OCI-LY7 (cell line): ENCODE data around the gene PAX2. TPM values are rescaled to one million over a fixed set of nuclear protein-coding genes. Genes with fewer than 3 reads are reported as not detected.

Experiments
- BruUV-seq: library from RNA; stranded (reverse); fragments of 400-500 nt; replicated peaks from 2 replicates; lab custom pipeline; 2021; lab: Mats Ljungman, UMichigan
- CTCF ChIA-PET: fragments of 300-600 bp; sonication (Branson Sonifier 250); formaldehyde crosslinking; loops from one replicate; lab custom pipeline; 2022; ENCODE audit warnings: antibody characterized with exemption; ENCODE audit not compliant: unreplicated experiment; lab: Charles Lee
- POLR2A ChIA-PET: fragments of 300-600 bp; sonication (Branson Sonifier 250); formaldehyde crosslinking; loops from one replicate; lab custom pipeline; 2022; ENCODE audit warnings: antibody characterized with exemption; lab: Charles Lee
- DNase-seq: peaks from one replicate; pipeline ENCODE4 v3.0.0-alpha.2; 2015; ENCODE audit warnings: low spot score
- H2AFZ ChIP-seq: fragments of 200-600 bp; sonication (generic), shearing (Covaris generic); 2 replicates; pipeline ENCODE4 v1.6.1; 2014; ENCODE audit warnings: mild to moderate bottlenecking, antibody characterized with exemption, low read length, moderate library complexity
- H3K27ac ChIP-seq: fragments of 200-600 bp; sonication (generic); 2 replicates; pipeline ENCODE4 v1.5.1; 2014; ENCODE audit warnings: mixed run types, low read depth, mild to moderate bottlenecking, moderate library complexity, low read length, inconsistent platforms; ENCODE audit not compliant: poor library complexity, severe bottlenecking
- H3K36me3 ChIP-seq: fragments of 200-600 bp; sonication (generic); 2 replicates; pipeline ENCODE4 v1.6.1; 2014; ENCODE audit warnings: mild to moderate bottlenecking, antibody characterized with exemption, low read length, moderate library complexity, mixed read lengths; ENCODE audit not compliant: insufficient read depth
- H3K4me1 ChIP-seq: fragments of 200-600 bp; sonication (generic); 2 replicates; pipeline ENCODE4 v1.5.1; 2014; ENCODE audit warnings: mild to moderate bottlenecking, low read length; ENCODE audit not compliant: insufficient read depth, poor library complexity, severe bottlenecking
- H3K4me2 ChIP-seq: fragments of 200-600 bp; sonication (generic); 2 replicates; pipeline ENCODE4 v1.6.1; 2014; ENCODE audit warnings: mild to moderate bottlenecking, low read length
- H3K4me3 ChIP-seq: fragments of 200-600 bp; sonication (generic); 2 replicates; pipeline ENCODE4 v1.5.1; 2014; ENCODE audit warnings: mild to moderate bottlenecking, low read depth, low read length; ENCODE audit not compliant: poor library complexity, severe bottlenecking
- H3K79me2 ChIP-seq: fragments of 200-600 bp; sonication (generic); 2 replicates; pipeline ENCODE4 v1.6.1; 2016; ENCODE audit warnings: low read depth, mild to moderate bottlenecking, low read length, moderate library complexity, mixed read lengths; ENCODE audit not compliant: insufficient read depth
- H3K9me2 ChIP-seq: fragments of 200-600 bp; sonication (generic); 2 replicates; pipeline ENCODE4 v1.6.1; 2016; ENCODE audit warnings: mild to moderate bottlenecking, low read length, mixed read lengths; ENCODE audit not compliant: insufficient read depth
- H3K9me3 ChIP-seq: fragments of 200-600 bp; sonication (generic); 2 replicates; pipeline ENCODE4 v1.6.1; 2014; ENCODE audit warnings: mild to moderate bottlenecking, mixed run types, low read length, mixed read lengths
- H4K20me1 ChIP-seq: fragments of 200-600 bp; sonication (generic); 2 replicates; pipeline ENCODE4 v1.6.1; 2014; ENCODE audit warnings: mild to moderate bottlenecking, antibody characterized with exemption, low read length, moderate library complexity, mixed read lengths; ENCODE audit not compliant: insufficient read depth
- EZH2phosphoT487 ChIP-seq: fragments of 200-600 bp; sonication (generic); IDR thresholded peaks from 2 replicates; pipeline ENCODE4 v1.6.1; 2018; ENCODE audit warnings: low read depth, borderline replicate concordance, mild to moderate bottlenecking, mixed run types, antibody characterized with exemption, low read length, moderate library complexity, mixed read lengths
- intact Hi-C: fragments of 100-400 bp; cut with micrococcal nuclease; formaldehyde crosslinking; loops from one replicate; pipeline ENCODE4 v1.10.0; 2022; ENCODE audit not compliant: unreplicated experiment
- total RNA-seq, 2 experiments: library from RNA; depleted of rRNA in 1 of 2; stranded (reverse); fragments of >200 nt in 1 of 2; shearing (Covaris generic) in 1 of 2; gene quantifications; 2 replicates each; pipeline ENCODE4 v1.2.3, GENCODE V29; 2014 to 2022
- TF ChIP-seq, protein P1 (sequence below): fragments of 200-600 bp; sonication (generic); conservative IDR thresholded peaks from 2 replicates; pipeline ENCODE4 v1.5.1; 2014; ENCODE audit warnings: mild to moderate bottlenecking, antibody characterized with exemption, low read length, moderate library complexity, mixed read lengths

PAX2 gene
- total RNA-seq, 2 experiments from 2014 or later: not detected

DNA sequence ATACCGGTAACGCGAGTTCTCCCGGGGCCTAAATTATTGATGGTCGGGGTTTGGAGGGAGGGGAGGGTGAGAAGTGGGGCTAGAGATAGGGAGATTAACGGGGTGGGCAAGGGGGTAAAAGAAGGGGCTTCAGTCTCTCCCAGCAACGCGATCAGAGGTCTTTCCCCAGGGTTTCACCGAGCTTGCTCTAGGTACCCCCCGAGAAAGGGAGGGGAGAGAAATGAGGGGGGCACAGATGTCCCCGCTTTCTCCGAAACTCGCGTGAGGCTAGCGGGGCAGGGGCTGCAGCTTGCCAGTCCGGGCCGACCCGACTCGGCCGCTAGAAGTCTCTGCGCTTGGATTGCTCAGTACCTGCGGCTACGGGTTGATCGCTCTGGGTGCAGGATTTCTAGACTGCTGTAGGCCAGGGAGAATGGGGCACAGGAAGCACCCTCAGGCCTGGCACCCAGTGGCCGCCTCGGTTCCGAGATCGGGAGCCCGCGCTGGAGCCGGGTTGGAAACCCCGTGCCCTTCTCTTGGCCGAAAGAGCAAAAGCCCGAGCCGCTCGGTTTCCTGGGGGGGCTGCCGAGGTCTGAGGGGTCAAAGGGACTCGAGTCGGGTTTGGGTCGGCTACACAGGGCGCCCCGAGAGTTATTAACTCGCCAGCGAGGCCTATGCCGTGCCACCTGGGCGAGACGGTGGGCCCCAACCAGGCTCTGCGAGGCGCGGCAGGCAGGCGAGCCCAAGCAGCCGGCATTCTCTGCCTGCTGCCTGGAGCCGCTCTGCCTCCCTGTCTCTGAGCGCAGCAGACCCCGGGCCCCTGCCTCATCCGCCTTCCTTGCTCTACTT is 3.1 kb downstream of the PAX2 start:
- Histone ChIP-seq H4K20me1 (0 out of 2 replicates have a peak, but pooled peaks cover under 1% of the 10 kb centered on the region), H2AFZ (no peak overlapping the region), H3K9me2 (no peaks in the 10 kb centered on the region), H3K27ac (no peak overlapping the region), H3K4me3 (no peak overlapping the region), H3K79me2 (no peaks in the 10 kb centered on the region), H3K36me3 (no peaks in the 10 kb centered on the region), H3K4me1 (no peaks in the 10 kb centered on the region), H3K9me3 (no peaks in the 10 kb centered on the region), H3K4me2 (no peak overlapping the region)
- BruUV-seq: no TSS peak
- CTCF ChIA-PET: no interaction called here
- no peak for TF ChIP-seq EZH2phosphoT487
- TF ChIP-seq, protein P1, sequence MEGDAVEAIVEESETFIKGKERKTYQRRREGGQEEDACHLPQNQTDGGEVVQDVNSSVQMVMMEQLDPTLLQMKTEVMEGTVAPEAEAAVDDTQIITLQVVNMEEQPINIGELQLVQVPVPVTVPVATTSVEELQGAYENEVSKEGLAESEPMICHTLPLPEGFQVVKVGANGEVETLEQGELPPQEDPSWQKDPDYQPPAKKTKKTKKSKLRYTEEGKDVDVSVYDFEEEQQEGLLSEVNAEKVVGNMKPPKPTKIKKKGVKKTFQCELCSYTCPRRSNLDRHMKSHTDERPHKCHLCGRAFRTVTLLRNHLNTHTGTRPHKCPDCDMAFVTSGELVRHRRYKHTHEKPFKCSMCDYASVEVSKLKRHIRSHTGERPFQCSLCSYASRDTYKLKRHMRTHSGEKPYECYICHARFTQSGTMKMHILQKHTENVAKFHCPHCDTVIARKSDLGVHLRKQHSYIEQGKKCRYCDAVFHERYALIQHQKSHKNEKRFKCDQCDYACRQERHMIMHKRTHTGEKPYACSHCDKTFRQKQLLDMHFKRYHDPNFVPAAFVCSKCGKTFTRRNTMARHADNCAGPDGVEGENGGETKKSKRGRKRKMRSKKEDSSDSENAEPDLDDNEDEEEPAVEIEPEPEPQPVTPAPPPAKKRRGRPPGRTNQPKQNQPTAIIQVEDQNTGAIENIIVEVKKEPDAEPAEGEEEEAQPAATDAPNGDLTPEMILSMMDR: no peak
- intact Hi-C loops: no loop called here
- POLR2A ChIA-PET: no interaction called here
- no peak for DNase-seq

DNA sequence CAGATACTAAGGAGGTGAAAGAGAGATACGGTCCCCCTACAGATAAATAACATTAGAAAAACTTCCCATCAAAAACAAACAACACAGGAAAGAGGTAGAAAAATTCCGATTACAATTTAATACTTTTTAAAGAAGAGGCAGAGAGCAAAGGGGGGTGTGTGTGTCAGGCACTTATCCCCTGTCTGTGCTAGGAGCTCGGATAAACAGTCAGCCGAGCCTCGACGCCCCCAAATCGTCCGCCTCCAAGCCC is 3.6 kb downstream of the PAX2 start:
- POLR2A ChIA-PET: no interaction called here
- DNase-seq: no peak
- H3K36me3 ChIP-seq: no peaks in the 10 kb centered on the region
- H3K4me3 ChIP-seq: no peak overlapping the region
- H3K79me2 ChIP-seq: no peaks in the 10 kb centered on the region
- no peaks in the 10 kb centered on the region for H4K20me1 ChIP-seq
- no TSS peak for BruUV-seq
- no peak overlapping the region for H2AFZ ChIP-seq
- CTCF ChIA-PET: no interaction called here
- H3K4me1 ChIP-seq: no peaks in the 10 kb centered on the region
- H3K9me2 ChIP-seq: no peaks in the 10 kb centered on the region
- H3K9me3 ChIP-seq: no peaks in the 10 kb centered on the region
- H3K4me2 ChIP-seq: no peak overlapping the region
- intact Hi-C loops: no loop called here
- no peak overlapping the region for H3K27ac ChIP-seq
- TF ChIP-seq, protein P1: no peak
- TF ChIP-seq EZH2phosphoT487: no peak

DNA sequence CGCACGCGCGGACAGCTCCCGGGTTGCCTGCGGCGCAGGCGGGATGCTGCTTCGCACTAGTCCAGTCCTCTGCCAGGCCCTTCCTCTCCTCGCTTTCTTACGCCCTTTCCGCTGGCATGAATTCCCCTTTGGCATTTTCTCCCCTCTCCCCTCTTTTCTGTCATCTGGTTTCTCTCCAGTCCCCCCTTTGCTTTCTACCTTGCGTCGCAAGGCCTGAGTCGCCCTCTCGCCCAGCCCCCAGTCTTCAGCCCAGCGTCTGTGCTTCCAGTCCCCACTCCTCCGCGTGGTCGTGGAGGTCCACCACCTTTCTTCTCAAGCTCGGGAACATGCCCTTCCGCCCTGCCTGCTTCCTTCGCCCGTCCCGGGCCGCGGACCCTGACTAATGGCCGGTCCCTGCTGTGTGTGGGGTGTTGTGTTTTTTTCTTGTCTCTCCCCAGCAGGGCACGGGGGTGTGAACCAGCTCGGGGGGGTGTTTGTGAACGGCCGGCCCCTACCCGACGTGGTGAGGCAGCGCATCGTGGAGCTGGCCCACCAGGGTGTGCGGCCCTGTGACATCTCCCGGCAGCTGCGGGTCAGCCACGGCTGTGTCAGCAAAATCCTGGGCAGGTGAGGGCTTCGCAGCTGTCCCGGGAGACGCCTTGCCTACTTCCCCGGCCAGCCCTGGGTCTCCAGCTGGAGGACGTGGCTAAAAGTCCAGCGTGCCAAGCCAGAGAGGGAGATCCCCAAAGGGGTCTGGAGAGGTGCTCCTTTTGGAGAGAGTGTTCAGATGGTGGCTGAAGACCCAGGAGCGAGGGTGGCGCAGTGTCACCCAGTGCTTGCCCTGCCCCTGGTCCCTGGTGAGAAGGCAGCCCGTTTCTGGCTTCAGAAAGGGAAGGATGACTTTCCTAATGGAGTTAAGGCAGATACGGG is 4.2 kb downstream of the PAX2 start:
- TF ChIP-seq, protein P1: no peak
- TF ChIP-seq EZH2phosphoT487: no peak
- Histone ChIP-seq H3K9me3 (no peaks in the 10 kb centered on the region), H3K4me1 (no peaks in the 10 kb centered on the region), H3K27ac (no peak overlapping the region), H2AFZ (no peak overlapping the region), H4K20me1 (no peaks in the 10 kb centered on the region), H3K4me2 (no peak overlapping the region), H3K79me2 (no peaks in the 10 kb centered on the region), H3K4me3 (no peak overlapping the region), H3K9me2 (no peaks in the 10 kb centered on the region), H3K36me3 (no peaks in the 10 kb centered on the region)
- ChIA-PET POLR2A (no interaction called here), CTCF (no interaction called here)
- no TSS peak for BruUV-seq
- no peak for DNase-seq
- intact Hi-C loops: no loop called here
